ENCODE measurements around the gene RNF130. TPM values are rescaled to one million over a fixed set of nuclear protein-coding genes. Genes with fewer than 3 reads are reported as not detected.
"Not testable (repeated sequence)": the region's sequence is repeated elsewhere in the genome, so short reads cannot be mapped to it uniquely, and the experiment has no call there.

Gene RNF130
- total RNA-seq, 4 donors from 2014 or later: 84.7 to 105 (median 98.5) TPM

DNA sequence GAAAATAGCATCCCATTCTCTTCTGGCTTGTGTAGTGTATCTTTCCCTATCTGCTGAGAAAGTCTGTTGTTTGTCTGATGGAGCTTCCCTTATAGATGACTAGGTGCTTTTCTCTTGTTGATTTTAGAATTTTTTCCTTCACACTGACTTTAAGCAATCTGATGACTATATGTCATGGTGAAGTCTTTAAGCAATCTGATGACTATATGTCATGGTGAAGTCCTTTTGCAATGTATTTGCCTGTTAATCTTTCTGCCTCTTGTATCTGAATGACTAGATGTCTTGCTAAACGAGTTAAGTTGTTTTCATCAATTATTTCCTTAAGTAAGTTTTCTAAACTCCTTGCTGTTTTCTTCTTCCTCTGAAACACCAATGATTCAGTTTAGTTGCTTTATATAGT is 80.5 kb downstream of the RNF130 start:
- WGBS, 2 donors (ENCODE audit: low coverage in 1 of 2): 100% methylated on average over 1 of the region's 1 CpG
- no peak for ATAC-seq
- Histone ChIP-seq H3K36me3 (no peaks in the 10 kb centered on the region), H3K9me3 (no peaks in the 10 kb centered on the region), H3K27ac (no peak overlapping the region), H3K27me3 (no peaks in the 10 kb centered on the region), H3K4me3 (no peak overlapping the region), H3K4me1 (no peaks in the 10 kb centered on the region)
- TF ChIP-seq EP300 (IDR thresholded peaks at IDR 0.05): no peak
- no peak for TF ChIP-seq POLR2AphosphoS5 (IDR thresholded peaks at IDR 0.05)
- TF ChIP-seq, protein P1, sequence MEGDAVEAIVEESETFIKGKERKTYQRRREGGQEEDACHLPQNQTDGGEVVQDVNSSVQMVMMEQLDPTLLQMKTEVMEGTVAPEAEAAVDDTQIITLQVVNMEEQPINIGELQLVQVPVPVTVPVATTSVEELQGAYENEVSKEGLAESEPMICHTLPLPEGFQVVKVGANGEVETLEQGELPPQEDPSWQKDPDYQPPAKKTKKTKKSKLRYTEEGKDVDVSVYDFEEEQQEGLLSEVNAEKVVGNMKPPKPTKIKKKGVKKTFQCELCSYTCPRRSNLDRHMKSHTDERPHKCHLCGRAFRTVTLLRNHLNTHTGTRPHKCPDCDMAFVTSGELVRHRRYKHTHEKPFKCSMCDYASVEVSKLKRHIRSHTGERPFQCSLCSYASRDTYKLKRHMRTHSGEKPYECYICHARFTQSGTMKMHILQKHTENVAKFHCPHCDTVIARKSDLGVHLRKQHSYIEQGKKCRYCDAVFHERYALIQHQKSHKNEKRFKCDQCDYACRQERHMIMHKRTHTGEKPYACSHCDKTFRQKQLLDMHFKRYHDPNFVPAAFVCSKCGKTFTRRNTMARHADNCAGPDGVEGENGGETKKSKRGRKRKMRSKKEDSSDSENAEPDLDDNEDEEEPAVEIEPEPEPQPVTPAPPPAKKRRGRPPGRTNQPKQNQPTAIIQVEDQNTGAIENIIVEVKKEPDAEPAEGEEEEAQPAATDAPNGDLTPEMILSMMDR (IDR thresholded peaks at IDR 0.05): no peak
- TF ChIP-seq POLR2A (IDR thresholded peaks at IDR 0.05): no peak

DNA sequence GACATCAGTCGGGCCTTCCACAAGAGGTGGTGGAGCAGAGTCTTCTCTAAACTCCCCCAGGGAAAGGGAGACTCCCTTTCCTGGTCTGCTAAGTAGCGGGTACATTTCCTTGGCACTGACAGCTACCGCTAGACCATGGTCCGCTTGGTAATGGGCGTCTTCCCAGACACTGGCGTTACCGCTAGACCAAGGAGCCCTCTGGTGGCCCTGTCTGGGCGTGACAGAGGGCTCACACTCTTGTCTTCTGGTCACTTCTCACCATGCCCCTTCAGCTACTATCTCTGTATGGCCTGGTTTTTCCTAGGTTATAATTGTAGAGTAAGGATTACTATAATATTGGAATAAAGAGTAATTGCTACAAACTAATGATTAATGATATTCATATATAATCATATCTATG is 81.0 kb downstream of the RNF130 start:
- H3K36me3 ChIP-seq, H3K4me3 ChIP-seq, H3K27me3 ChIP-seq, H3K27ac ChIP-seq, H3K4me1 ChIP-seq, ATAC-seq, H3K9me3 ChIP-seq: not testable (repeated sequence)
- WGBS, 2 donors (ENCODE audit: low coverage in 1 of 2): 100% methylated on average over 1 of the region's 8 CpGs

DNA sequence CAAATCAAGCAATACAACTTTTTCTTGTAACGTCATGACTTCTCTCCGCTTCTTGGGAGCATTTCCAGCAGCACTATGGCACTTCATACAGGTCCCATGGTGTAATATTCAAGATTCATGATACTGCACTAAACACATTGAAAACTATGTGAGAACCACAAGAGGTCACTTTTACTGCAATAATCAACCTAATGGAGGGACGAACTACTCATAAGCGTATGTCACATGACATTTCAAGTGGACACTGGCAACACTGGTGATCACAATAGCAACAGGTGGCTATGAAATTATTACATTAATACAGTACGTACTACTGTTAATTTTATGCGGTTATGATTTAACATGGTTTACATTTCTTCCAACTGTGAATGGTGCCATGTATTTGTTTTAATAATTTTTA is 85.2 kb downstream of the RNF130 start:
- TF ChIP-seq, protein P1 (IDR thresholded peaks at IDR 0.05): peak in 3 of 4 experiments; percentile 35 to 39 (median 37)
- TF ChIP-seq EP300 (IDR thresholded peaks at IDR 0.05): no peak
- H3K9me3 ChIP-seq: no peaks in the 10 kb centered on the region
- WGBS, 2 donors (ENCODE audit: low coverage in 1 of 2): 47 to 59% methylated on average over 6 of the region's 6 CpGs
- H3K36me3 ChIP-seq: no peaks in the 10 kb centered on the region
- ATAC-seq: peak; percentile 77
- no peak overlapping the region for H3K27ac ChIP-seq
- H3K27me3 ChIP-seq: no peaks in the 10 kb centered on the region
- no peak overlapping the region for H3K4me3 ChIP-seq
- no peaks in the 10 kb centered on the region for H3K4me1 ChIP-seq

DNA sequence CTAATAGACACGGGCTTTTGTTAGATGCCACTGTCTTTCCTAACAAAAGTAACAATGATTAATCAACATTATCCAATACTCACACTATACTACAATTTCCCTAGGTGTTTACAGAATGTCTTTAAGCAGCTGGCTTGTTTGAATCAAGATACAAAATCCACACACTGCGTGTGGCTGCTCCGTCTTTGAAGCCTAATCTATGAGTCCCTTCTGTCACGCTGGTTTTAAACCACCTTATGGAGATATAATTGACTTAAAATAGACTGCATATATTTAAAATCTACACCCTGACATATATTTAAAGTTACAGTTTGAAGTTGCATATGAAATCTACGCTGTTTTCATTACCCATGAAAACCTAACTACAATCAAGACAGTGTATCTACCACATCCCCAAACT is 89.9 kb downstream of the RNF130 start:
- Histone ChIP-seq H3K4me3 (no peak overlapping the region), H3K36me3 (peaks cover 0 to 44% of the 10 kb centered on the region in 2 donors), H3K27ac (no peak overlapping the region), H3K27me3 (no peaks in the 10 kb centered on the region), H3K4me1 (no peaks in the 10 kb centered on the region), H3K9me3 (no peaks in the 10 kb centered on the region)
- TF ChIP-seq POLR2A (IDR thresholded peaks at IDR 0.05): no peak
- TF ChIP-seq EP300 (IDR thresholded peaks at IDR 0.05): no peak
- TF ChIP-seq POLR2AphosphoS5 (IDR thresholded peaks at IDR 0.05): no peak
- TF ChIP-seq, protein P1 (IDR thresholded peaks at IDR 0.05): no peak
- WGBS, 2 donors (ENCODE audit: low coverage in 1 of 2): 73 to 89% methylated on average over 5 of the region's 5 CpGs
- no peak for ATAC-seq

DNA sequence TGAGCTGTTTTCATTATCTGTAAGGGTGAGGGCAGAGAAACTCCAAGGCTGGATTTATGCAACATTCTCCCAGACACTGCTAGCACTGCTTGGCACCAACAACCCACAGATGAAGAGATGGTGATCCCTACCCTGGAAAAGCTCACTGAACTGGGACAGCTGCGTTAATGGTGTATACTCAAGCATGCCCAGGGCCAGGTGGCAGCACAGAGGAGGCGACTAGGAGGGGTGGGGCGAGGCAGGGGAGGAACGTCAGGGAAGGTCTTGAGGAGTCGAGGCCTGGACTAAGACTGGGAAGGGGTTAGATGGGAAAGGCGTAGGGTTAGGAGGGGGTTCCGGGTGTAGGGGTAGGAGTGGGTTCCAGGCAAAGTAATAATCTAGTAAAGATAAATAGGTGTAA is 90.8 kb downstream of the RNF130 start:
- ATAC-seq: no peak
- H3K4me3 ChIP-seq: no peak overlapping the region
- 94 to 98% methylated on average over 3 to 5 of the region's 7 CpGs for WGBS, 2 donors (ENCODE audit: low coverage in 1 of 2)
- no peaks in the 10 kb centered on the region for H3K27me3 ChIP-seq
- no peaks in the 10 kb centered on the region for H3K4me1 ChIP-seq
- H3K27ac ChIP-seq: no peak overlapping the region
- H3K9me3 ChIP-seq: no peaks in the 10 kb centered on the region
- no peak for TF ChIP-seq POLR2A (IDR thresholded peaks at IDR 0.05)
- TF ChIP-seq POLR2AphosphoS5 (IDR thresholded peaks at IDR 0.05): no peak
- no peak for TF ChIP-seq EP300 (IDR thresholded peaks at IDR 0.05)
- TF ChIP-seq, protein P1 (IDR thresholded peaks at IDR 0.05): no peak
- peaks cover 0 to 53% of the 10 kb centered on the region in 2 donors for H3K36me3 ChIP-seq
